CD4-positive, alpha-beta T cell (primary cell): ENCODE measurements around the gene IRS2. TPM values are rescaled to one million over a fixed set of nuclear protein-coding genes. Genes with fewer than 3 reads are reported as not detected.

Source experiments
- ATAC-seq: fragments of 200-7000 bp; cut with Tn5 transposase; one replicate; pipeline ENCODE4 v1.10.0; 2022; ENCODE audit warnings: mild to moderate bottlenecking; ENCODE audit not compliant: poor library complexity
- CTCF ChIA-PET: fragments of 350-600 bp; sonication (Branson Sonifier 250); formaldehyde crosslinking; loops from one replicate; lab custom pipeline; 2021; ENCODE audit warnings: antibody characterized with exemption, inconsistent platforms; lab: Charles Lee
- POLR2A ChIA-PET: fragments of 350-600 bp; sonication (Branson Sonifier 250); formaldehyde crosslinking; loops from one replicate; lab custom pipeline; 2021; ENCODE audit warnings: antibody characterized with exemption, inconsistent platforms; lab: Charles Lee
- DNase-seq, 14 experiments: peaks; one replicate each; pipeline ENCODE4 v3.0.0-alpha.2; 2013 to 2020; ENCODE audit warnings: mixed read lengths in 2 of 14
- H3K27ac ChIP-seq, 2 donors: one replicate each; pipeline versions ENCODE4 v1.5.1 to v1.7.0; 2013; ENCODE audit warnings: low read length in 2 of 2, low read depth in 1 of 2, mild to moderate bottlenecking in 1 of 2
- H3K27me3 ChIP-seq, 2 experiments: 1 replicate in 1 of 2; 2 replicates in 1 of 2; pipeline versions ENCODE4 v1.6.1 to v1.7.0; 2013; ENCODE audit warnings: low read length in 2 of 2, control low read depth in 1 of 2, mild to moderate bottlenecking in 1 of 2, moderate library complexity in 1 of 2; ENCODE audit not compliant: insufficient read depth in 2 of 2, control insufficient read depth in 1 of 2
- H3K36me3 ChIP-seq: one replicate; pipeline ENCODE4 v1.6.1; 2013; ENCODE audit warnings: low read length, control low read depth; ENCODE audit not compliant: insufficient read depth
- H3K4me1 ChIP-seq: one replicate; pipeline ENCODE4 v1.6.1; 2013; ENCODE audit warnings: low read length, control low read depth; ENCODE audit not compliant: insufficient read depth
- H3K4me3 ChIP-seq: one replicate; pipeline ENCODE4 v1.5.1; 2013; ENCODE audit warnings: mild to moderate bottlenecking, low read length, moderate library complexity
- H3K9me3 ChIP-seq, 2 experiments: 1 replicate in 1 of 2; 2 replicates in 1 of 2; pipeline versions ENCODE4 v1.6.1 to v1.7.0; 2013; ENCODE audit warnings: low read length in 2 of 2, mild to moderate bottlenecking in 2 of 2, control low read depth in 1 of 2, moderate library complexity in 1 of 2; ENCODE audit not compliant: control insufficient read depth in 1 of 2, insufficient read depth in 1 of 2
- H3K27ac Mint-ChIP-seq: one replicate; pipeline ENCODE4 v1.8.0; 2020; ENCODE audit warnings: mixed read lengths
- H3K27me3 Mint-ChIP-seq: one replicate; pipeline ENCODE4 v1.8.0; 2021; ENCODE audit warnings: mixed read lengths
- H3K36me3 Mint-ChIP-seq: one replicate; pipeline ENCODE4 v1.8.0; 2021; ENCODE audit warnings: low read depth, mixed read lengths
- H3K4me1 Mint-ChIP-seq: one replicate; pipeline ENCODE4 v1.8.0; 2021; ENCODE audit warnings: low read depth, mixed read lengths
- H3K4me3 Mint-ChIP-seq: one replicate; pipeline ENCODE4 v1.8.0; 2020; ENCODE audit warnings: mild to moderate bottlenecking, mixed read lengths
- H3K9me3 Mint-ChIP-seq: one replicate; pipeline ENCODE4 v1.8.0; 2020; ENCODE audit warnings: mixed read lengths
- intact Hi-C, 2 experiments: fragments of 100-400 bp; cut with DNase I in 1 of 2; cut with micrococcal nuclease in 1 of 2; formaldehyde crosslinking; loops; one replicate each; pipeline versions ENCODE4 v1.15.1 to v1.9.0; 2023 to 2025; cut with DNase I, micrococcal nuclease
- total RNA-seq, 174 experiments: library from RNA in 2 of 174; stranded (reverse) in 2 of 174; gene quantifications; one replicate each; pipeline ENCODE4 v1.2.3 and lab custom pipeline; 2021 to 2026
- TF ChIP-seq, protein P1 (sequence below): fragments of 200-600 bp; IDR thresholded peaks from one replicate; pipeline ENCODE4 v1.8.0; 2022; ENCODE audit warnings: antibody characterized with exemption, mild to moderate bottlenecking

Gene IRS2
- total RNA-seq, 2 experiments from 2014 or later = 188 to 193 TPM

DNA sequence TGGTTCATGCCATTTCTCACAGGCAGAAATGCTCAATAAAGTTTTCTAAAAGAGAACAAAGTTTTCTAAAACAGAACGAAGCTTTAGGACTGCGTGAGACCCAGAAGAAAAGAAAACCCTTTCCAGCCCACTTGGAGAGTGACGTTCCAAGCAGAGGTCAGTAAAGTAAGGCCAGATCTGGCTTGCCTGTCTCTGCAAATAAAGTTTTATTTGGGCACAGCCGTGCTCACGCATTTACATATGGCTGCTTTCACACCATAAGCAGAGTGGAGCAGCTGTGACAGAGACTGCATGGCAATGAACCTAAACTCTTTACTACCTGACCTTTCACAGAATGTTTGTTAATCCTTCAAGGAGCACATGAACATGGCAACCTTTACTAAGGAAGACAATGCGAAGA, 23.6 kb downstream of the IRS2 start:
- intact Hi-C loops = no loop called here
- H3K36me3 Mint-ChIP-seq = peaks cover 25% of the 10 kb centered on the region
- no peaks in the 10 kb centered on the region for H3K27me3 ChIP-seq
- no peak overlapping the region for H3K4me3 Mint-ChIP-seq
- H3K4me3 ChIP-seq = no peak overlapping the region
- H3K36me3 ChIP-seq = no peaks in the 10 kb centered on the region
- no peak overlapping the region for H3K27ac ChIP-seq
- H3K9me3 Mint-ChIP-seq = no peaks in the 10 kb centered on the region
- no peak overlapping the region for H3K27ac Mint-ChIP-seq
- peaks cover 18% of the 10 kb centered on the region for H3K4me1 ChIP-seq
- ATAC-seq (no peak), DNase-seq (no peak)
- ChIA-PET CTCF (no interaction called here), POLR2A (no interaction called here)
- peaks cover 70% of the 10 kb centered on the region for H3K4me1 Mint-ChIP-seq
- TF ChIP-seq, protein P1, sequence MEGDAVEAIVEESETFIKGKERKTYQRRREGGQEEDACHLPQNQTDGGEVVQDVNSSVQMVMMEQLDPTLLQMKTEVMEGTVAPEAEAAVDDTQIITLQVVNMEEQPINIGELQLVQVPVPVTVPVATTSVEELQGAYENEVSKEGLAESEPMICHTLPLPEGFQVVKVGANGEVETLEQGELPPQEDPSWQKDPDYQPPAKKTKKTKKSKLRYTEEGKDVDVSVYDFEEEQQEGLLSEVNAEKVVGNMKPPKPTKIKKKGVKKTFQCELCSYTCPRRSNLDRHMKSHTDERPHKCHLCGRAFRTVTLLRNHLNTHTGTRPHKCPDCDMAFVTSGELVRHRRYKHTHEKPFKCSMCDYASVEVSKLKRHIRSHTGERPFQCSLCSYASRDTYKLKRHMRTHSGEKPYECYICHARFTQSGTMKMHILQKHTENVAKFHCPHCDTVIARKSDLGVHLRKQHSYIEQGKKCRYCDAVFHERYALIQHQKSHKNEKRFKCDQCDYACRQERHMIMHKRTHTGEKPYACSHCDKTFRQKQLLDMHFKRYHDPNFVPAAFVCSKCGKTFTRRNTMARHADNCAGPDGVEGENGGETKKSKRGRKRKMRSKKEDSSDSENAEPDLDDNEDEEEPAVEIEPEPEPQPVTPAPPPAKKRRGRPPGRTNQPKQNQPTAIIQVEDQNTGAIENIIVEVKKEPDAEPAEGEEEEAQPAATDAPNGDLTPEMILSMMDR = no peak
- no peaks in the 10 kb centered on the region for H3K27me3 Mint-ChIP-seq
- no peaks in the 10 kb centered on the region for H3K9me3 ChIP-seq

- intact Hi-C loops = no loop called here
- Histone ChIP-seq H3K4me1 (peaks cover 18% of the 10 kb centered on the region), H3K4me3 (no peak overlapping the region), H3K36me3 (peaks cover 2% of the 10 kb centered on the region), H3K27ac (no peak overlapping the region), H3K9me3 (no peaks in the 10 kb centered on the region), H3K27me3 (no peaks in the 10 kb centered on the region)
- H3K27ac Mint-ChIP-seq = no peak overlapping the region
- H3K4me3 Mint-ChIP-seq = no peak overlapping the region
- POLR2A ChIA-PET = interaction anchor here (1.2 kb wide), 1 partner anchor 17 kb away, joined by 3 read pairs; no protein-coding TSS in a partner anchor
- peaks cover 70% of the 10 kb centered on the region for H3K4me1 Mint-ChIP-seq
- TF ChIP-seq, protein P1 = no peak
- H3K27me3 Mint-ChIP-seq = no peaks in the 10 kb centered on the region
- peaks cover 25% of the 10 kb centered on the region for H3K36me3 Mint-ChIP-seq
- no peak for DNase-seq
- no peak for ATAC-seq
- CTCF ChIA-PET = no interaction called here
- no peaks in the 10 kb centered on the region for H3K9me3 Mint-ChIP-seq
These were observed 24.7 kb downstream of the IRS2 start for GRCh38 chr13:109761695-109762094.

- Histone ChIP-seq H3K36me3 (peaks cover 9% of the 10 kb centered on the region), H3K9me3 (no peaks in the 10 kb centered on the region), H3K27ac (no peak overlapping the region), H3K27me3 (no peaks in the 10 kb centered on the region), H3K4me1 (peaks cover 18% of the 10 kb centered on the region), H3K4me3 (no peak overlapping the region)
- ChIA-PET POLR2A (interaction anchor here (1.2 kb wide), 1 partner anchor 18 kb away, joined by 3 read pairs; no protein-coding TSS in a partner anchor), CTCF (no interaction called here)
- H3K9me3 Mint-ChIP-seq = no peaks in the 10 kb centered on the region
- H3K36me3 Mint-ChIP-seq = peaks cover 32% of the 10 kb centered on the region
- ATAC-seq = no peak
- no peak for DNase-seq
- H3K27ac Mint-ChIP-seq = no peak overlapping the region
- intact Hi-C loops = no loop called here
- no peak overlapping the region for H3K4me3 Mint-ChIP-seq
- peaks cover 70% of the 10 kb centered on the region for H3K4me1 Mint-ChIP-seq
- TF ChIP-seq, protein P1 = no peak
- no peaks in the 10 kb centered on the region for H3K27me3 Mint-ChIP-seq
These were observed 25.4 kb downstream of the IRS2 start for GRCh38 chr13:109760951-109761350.
